ENCODE data around the gene COX20. TPM values are rescaled to one million over a fixed set of nuclear protein-coding genes. Genes with fewer than 3 reads are reported as not detected.

COX20 gene
- total RNA-seq, 1 donor from 2014 or later, result 29.2 TPM

DNA sequence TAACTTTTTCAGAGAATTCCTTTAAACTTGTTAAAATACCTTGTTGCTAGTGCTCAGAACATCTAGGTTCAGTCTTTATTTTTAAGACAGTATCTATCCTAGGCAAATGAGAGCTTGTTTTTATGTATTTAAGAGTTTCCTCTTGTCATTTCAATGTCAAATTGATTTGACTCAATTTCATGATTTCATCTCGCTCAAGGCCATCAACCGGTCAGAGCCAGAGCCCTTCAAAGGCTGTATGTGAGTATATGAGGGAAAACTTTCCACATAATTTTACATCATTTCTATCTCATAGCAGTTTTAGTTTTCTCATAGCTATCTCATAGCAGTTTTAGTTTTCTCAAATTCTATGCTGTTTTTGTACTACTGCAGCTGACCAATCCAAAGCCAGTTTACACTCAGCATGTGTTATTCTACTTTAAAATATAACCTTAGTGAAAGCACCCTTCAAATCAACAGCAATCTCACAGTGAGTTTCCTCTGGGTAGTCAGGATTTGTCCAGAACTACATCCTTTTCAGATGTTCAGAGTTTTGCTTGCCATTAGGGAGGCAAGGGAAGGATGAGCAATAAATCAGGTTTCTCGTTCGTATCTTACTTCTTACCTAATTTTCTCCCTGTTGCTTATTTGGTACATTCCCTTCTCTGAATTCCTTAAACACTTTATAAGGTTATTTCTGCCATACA is 16.2 kb downstream of the COX20 start:
- no peak for TF ChIP-seq CTCF (conservative IDR thresholded peaks at IDR 0.05; ENCODE audit: low read depth, low read length)
- no peak overlapping the region for H3K4me3 ChIP-seq (ENCODE audit: low read depth, low read length)

GRCh38 chr1:244852694-244853093 is 17.2 kb downstream of the COX20 start:
- H3K4me3 ChIP-seq (ENCODE audit: low read depth, low read length), result no peak overlapping the region
- no peak for DNase-seq (ENCODE audit: low read depth)
- TF ChIP-seq CTCF (conservative IDR thresholded peaks at IDR 0.05; ENCODE audit: low read depth, low read length), result no peak

More for the DNA sequence above, 16.2 kb downstream of the COX20 start:
- DNase-seq (ENCODE audit: low read depth), result no peak

GRCh38 chr1:244854166-244854565 is 18.7 kb downstream of the COX20 start:
- TF ChIP-seq CTCF (conservative IDR thresholded peaks at IDR 0.05; ENCODE audit: low read depth, low read length), result no peak
- no peak for DNase-seq (ENCODE audit: low read depth)

GRCh38 chr1:244854865-244855578 is 19.6 kb downstream of the COX20 start:
- TF ChIP-seq CTCF (conservative IDR thresholded peaks at IDR 0.05; ENCODE audit: low read depth, low read length), result no peak
- DNase-seq (ENCODE audit: low read depth), result no peak
- no peak overlapping the region for H3K4me3 ChIP-seq (ENCODE audit: low read depth, low read length)

More at GRCh38 chr1:244854166-244854565, 18.7 kb downstream of the COX20 start:
- H3K4me3 ChIP-seq (ENCODE audit: low read depth, low read length), result no peak overlapping the region

DNA sequence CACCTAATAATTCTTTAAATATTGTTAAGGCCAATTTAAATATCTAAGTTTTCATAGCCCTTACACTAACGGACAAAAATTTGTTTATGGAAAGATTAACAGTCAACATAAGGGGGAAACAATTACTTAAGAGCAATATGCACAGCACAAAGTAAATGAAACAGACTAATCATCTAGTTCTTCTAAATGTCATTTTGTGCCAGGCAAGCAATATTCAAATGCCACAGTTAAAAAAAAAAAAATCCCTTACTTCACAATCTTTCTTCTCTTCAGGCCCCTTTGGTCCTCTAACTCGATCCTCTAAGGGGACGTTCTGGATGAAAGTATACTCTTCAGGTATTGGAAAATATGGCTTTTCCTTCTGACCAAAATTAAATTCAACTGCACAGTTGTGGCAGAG is 22.3 kb downstream of the COX20 start:
- no peak overlapping the region for H3K4me3 ChIP-seq (ENCODE audit: low read depth, low read length)
- TF ChIP-seq CTCF (conservative IDR thresholded peaks at IDR 0.05; ENCODE audit: low read depth, low read length), result no peak
- no peak for DNase-seq (ENCODE audit: low read depth)

DNA sequence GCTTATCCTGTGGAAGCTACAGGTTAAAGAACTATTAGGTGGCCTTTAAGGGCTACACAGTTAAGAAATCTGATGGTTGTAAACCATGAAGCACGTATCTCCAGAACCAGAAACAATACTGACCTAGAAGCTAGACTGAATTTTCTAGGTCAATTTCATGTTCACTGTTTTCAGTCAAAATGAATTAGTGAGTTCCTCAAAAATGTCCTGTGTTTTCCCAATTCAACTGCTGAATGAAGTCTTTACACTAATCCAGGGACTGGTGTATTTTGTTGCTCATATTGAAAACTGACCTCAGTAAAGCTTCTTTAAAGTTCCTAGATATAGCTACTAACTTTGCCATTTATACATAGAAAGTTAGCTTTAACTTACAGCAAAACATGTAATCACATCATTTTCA is 22.9 kb downstream of the COX20 start:
- no peak for TF ChIP-seq CTCF (conservative IDR thresholded peaks at IDR 0.05; ENCODE audit: low read depth, low read length)
- DNase-seq (ENCODE audit: low read depth), result no peak
- no peak overlapping the region for H3K4me3 ChIP-seq (ENCODE audit: low read depth, low read length)
